Measurements from ENCODE around the gene FAM236C. TPM values are rescaled to one million over a fixed set of nuclear protein-coding genes. Genes with fewer than 3 reads are reported as not detected.

FAM236C gene
- total RNA-seq, 1 donor from 2014 or later = not detected

Other genes starting within 250 kb of the FAM236C start
- 3.9 TPM for gene PHKA1, start 198.3 kb upstream of the FAM236C start, total RNA-seq
- 0.53 TPM for gene DMRTC1B, start 135.7 kb upstream of the FAM236C start, total RNA-seq
- not detected for gene FAM236B, start 130.0 kb upstream of the FAM236C start, total RNA-seq
- not detected for gene FAM236D, start 104.4 kb upstream of the FAM236C start, total RNA-seq
- not detected for gene FAM236A, start 25.6 kb downstream of the FAM236C start, total RNA-seq
- not detected for gene DMRTC1, start 31.2 kb downstream of the FAM236C start, total RNA-seq
- not detected for gene PABPC1L2B, start 90.3 kb downstream of the FAM236C start, total RNA-seq
- gene PABPC1L2A, start 166.9 kb downstream of the FAM236C start, total RNA-seq = not detected